Smooth muscle cell (in vitro differentiated cells): ENCODE results near the gene DOK6. TPM values are rescaled to one million over a fixed set of nuclear protein-coding genes. Genes with fewer than 3 reads are reported as not detected.

ENCODE experiments used
- DNase-seq: peaks from one replicate; lab custom pipeline; 2025; ENCODE audit not compliant: unreplicated experiment; lab: John Stamatoyannopoulos, UW
- H2AFZ ChIP-seq: fragments of 200-600 bp; sonication (generic); 2 replicates; pipeline ENCODE4 v1.6.0; 2016; ENCODE audit warnings: antibody characterized with exemption, low read depth, mild to moderate bottlenecking
- H3F3A ChIP-seq: fragments of 200-600 bp; sonication (generic); 2 replicates; pipeline ENCODE4 v1.6.0; 2017; ENCODE audit warnings: antibody characterized with exemption, low read depth
- H3K27ac ChIP-seq: fragments of 200-600 bp; sonication (generic); 2 replicates; pipeline ENCODE4 v1.5.1; 2016; ENCODE audit warnings: low read depth, mild to moderate bottlenecking
- H3K27me3 ChIP-seq: fragments of 200-600 bp; sonication (generic); 2 replicates; pipeline ENCODE4 v1.6.1; 2016; ENCODE audit warnings: low read depth, mild to moderate bottlenecking
- H3K36me3 ChIP-seq: fragments of 200-600 bp; sonication (generic); 2 replicates; pipeline ENCODE4 v1.5.1; 2016; ENCODE audit warnings: low read depth
- H3K4me1 ChIP-seq: fragments of 200-600 bp; sonication (generic); 2 replicates; pipeline ENCODE4 v1.5.1; 2016; ENCODE audit warnings: low read depth
- H3K4me2 ChIP-seq: fragments of 200-600 bp; sonication (generic); 2 replicates; pipeline ENCODE4 v1.6.0; 2016; ENCODE audit warnings: mild to moderate bottlenecking
- H3K4me3 ChIP-seq: fragments of 200-600 bp; sonication (generic); 2 replicates; pipeline ENCODE4 v1.5.1; 2016; ENCODE audit warnings: mild to moderate bottlenecking
- H3K79me2 ChIP-seq: fragments of 200-600 bp; sonication (generic); 2 replicates; pipeline ENCODE4 v1.6.0; 2016; ENCODE audit warnings: low read depth, mild to moderate bottlenecking
- H3K9ac ChIP-seq: fragments of 200-600 bp; sonication (generic); 2 replicates; pipeline ENCODE4 v1.6.0; 2016; ENCODE audit warnings: low read depth
- H3K9me3 ChIP-seq: fragments of 200-600 bp; sonication (generic); replicated peaks from 2 replicates; pipeline ENCODE4 v1.5.1; 2016; ENCODE audit warnings: low read depth
- H4K20me1 ChIP-seq: fragments of 200-600 bp; sonication (generic); 2 replicates; pipeline ENCODE4 v1.6.0; 2016; ENCODE audit warnings: low read depth
- CTCF ChIP-seq: fragments of 200-600 bp; sonication (generic); IDR thresholded peaks from 2 replicates; pipeline ENCODE4 v1.5.1; 2017; ENCODE audit warnings: borderline replicate concordance, mild to moderate bottlenecking, antibody characterized with exemption; ENCODE audit not compliant: insufficient read depth, poor library complexity, severe bottlenecking
- WGBS: methylation state at CpG from one replicate; pipeline ENCODE4 v1.1.7; 2016; ENCODE audit warnings: low lambda C conversion rate; 5-methylcytosine and 5-hydroxymethylcytosine counted together
- polyA plus RNA-seq: library from polyadenylated mRNA; unstranded; fragments of >200 nt; fragmentation: Nextera tagmentation; extraction: Ambion mirVana; gene quantifications from 2 replicates; pipeline ENCODE4 v1.2.1, GENCODE V29; 2016
- total RNA-seq: library from RNA; depleted of rRNA; stranded (reverse); fragments of >200 nt; gene quantifications from 2 replicates; pipeline ENCODE4 v1.2.3, GENCODE V29; 2014

Gene DOK6
- total and polyA plus RNA-seq, 2 experiments from 2014 or later = 7.2 to 21.4 TPM

GRCh38 chr18:69638056-69638455 lies 237.4 kb downstream of the DOK6 start:
- Histone ChIP-seq H2AFZ (no peak overlapping the region), H3K4me2 (peak overlapping the region; percentile 40), H3K36me3 (no peaks in the 10 kb centered on the region), H3K79me2 (no peaks in the 10 kb centered on the region), H4K20me1 (no peaks in the 10 kb centered on the region), H3K9ac (no peak overlapping the region), H3K4me1 (no peaks in the 10 kb centered on the region), H3K27me3 (no peaks in the 10 kb centered on the region), H3K9me3 (no peaks in the 10 kb centered on the region), H3K4me3 (no peak overlapping the region), H3F3A (no peaks in the 10 kb centered on the region), H3K27ac (peak overlapping the region; percentile 53)
- WGBS = 0% methylated on average over 1 of the region's 1 CpG
- TF ChIP-seq CTCF = no peak
- DNase-seq = no peak

GRCh38 chr18:69647702-69648101 lies 247.0 kb downstream of the DOK6 start:
- no peaks in the 10 kb centered on the region for H3K4me1 ChIP-seq
- no peak for DNase-seq
- no peaks in the 10 kb centered on the region for H3K9me3 ChIP-seq
- no peaks in the 10 kb centered on the region for H4K20me1 ChIP-seq
- H3F3A ChIP-seq = no peaks in the 10 kb centered on the region
- 87% methylated on average over 3 of the region's 3 CpGs for WGBS
- no peak for TF ChIP-seq CTCF
- no peak overlapping the region for H3K4me2 ChIP-seq
- H3K79me2 ChIP-seq = no peaks in the 10 kb centered on the region
- no peak overlapping the region for H3K4me3 ChIP-seq
- no peak overlapping the region for H3K27ac ChIP-seq
- H3K27me3 ChIP-seq = no peaks in the 10 kb centered on the region
- no peaks in the 10 kb centered on the region for H3K36me3 ChIP-seq
- no peak overlapping the region for H3K9ac ChIP-seq
- H2AFZ ChIP-seq = no peak overlapping the region

GRCh38 chr18:69648486-69648885 lies 247.8 kb downstream of the DOK6 start:
- no peak for DNase-seq
- Histone ChIP-seq H3K9me3 (no peaks in the 10 kb centered on the region), H4K20me1 (no peaks in the 10 kb centered on the region), H3K27me3 (no peaks in the 10 kb centered on the region), H3K4me3 (no peak overlapping the region), H3K4me2 (no peak overlapping the region), H3K27ac (no peak overlapping the region), H3K9ac (no peak overlapping the region), H3K36me3 (no peaks in the 10 kb centered on the region), H3K79me2 (no peaks in the 10 kb centered on the region), H3F3A (no peaks in the 10 kb centered on the region), H2AFZ (no peak overlapping the region), H3K4me1 (no peaks in the 10 kb centered on the region)
- no peak for TF ChIP-seq CTCF
- 91% methylated on average over 3 of the region's 3 CpGs for WGBS

- no peak for DNase-seq
- Histone ChIP-seq H3K9ac (no peak overlapping the region), H3K9me3 (no peaks in the 10 kb centered on the region), H3F3A (no peaks in the 10 kb centered on the region), H3K27ac (no peak overlapping the region), H3K79me2 (no peaks in the 10 kb centered on the region), H3K4me1 (no peaks in the 10 kb centered on the region), H2AFZ (no peak overlapping the region), H3K27me3 (no peaks in the 10 kb centered on the region), H3K36me3 (no peaks in the 10 kb centered on the region), H4K20me1 (no peaks in the 10 kb centered on the region), H3K4me3 (no peak overlapping the region), H3K4me2 (no peak overlapping the region)
- TF ChIP-seq CTCF = no peak
- WGBS = 88% methylated on average over 2 of the region's 2 CpGs
Observed at GRCh38 chr18:69649684-69650083, 249.0 kb downstream of the DOK6 start.
